ENCODE results near the gene NARF. TPM values are rescaled to one million over a fixed set of nuclear protein-coding genes. Genes with fewer than 3 reads are reported as not detected.
A peak's percentile ranks its signal among the peaks of the same experiment; 100 is the strongest.
"Not testable (repeated sequence)": the region's sequence is repeated elsewhere in the genome, so short reads cannot be mapped to it uniquely, and the experiment has no call there.

The NARF gene
- polyA plus RNA-seq (ENCODE audit: insufficient read length in 4 of 4): 10 to 100 TPM; 74.7 to 94.5 (median 81.4) TPM

GRCh38 chr17:82458179-82458884 is at the start of gene NARF:
Gene NARF (plus strand): TSS chr17:82458741. CDS start chr17:82458804, 63 bp downstream.
- peak; percentile 83 to 94 (median 92) for DNase-seq (ENCODE audit: low read depth in 4 of 4, low spot score in 2 of 4)

GRCh38 chr17:82408938-82409318 is 49.6 kb upstream of the NARF start:
- no peak for DNase-seq (ENCODE audit: low read depth in 4 of 4, low spot score in 2 of 4)

- no peak for DNase-seq (ENCODE audit: low read depth in 4 of 4, low spot score in 2 of 4)
Measured at GRCh38 chr17:82410014-82410716, 48.4 kb upstream of the NARF start.

GRCh38 chr17:82411396-82412053 is 47.0 kb upstream of the NARF start:
- no peak for DNase-seq (ENCODE audit: low read depth in 4 of 4, low spot score in 2 of 4)

- DNase-seq (ENCODE audit: low read depth in 4 of 4, low spot score in 2 of 4): not testable (repeated sequence)
Measured at GRCh38 chr17:82412081-82412480, 46.5 kb upstream of the NARF start.

GRCh38 chr17:82412535-82413520 is 45.7 kb upstream of the NARF start:
- no peak for DNase-seq (ENCODE audit: low read depth in 4 of 4, low spot score in 2 of 4)

GRCh38 chr17:82414548-82415281 is 43.8 kb upstream of the NARF start:
- DNase-seq (ENCODE audit: low read depth in 4 of 4, low spot score in 2 of 4): peak; percentile 47 to 71 (median 65)

- no peak for DNase-seq (ENCODE audit: low read depth in 4 of 4, low spot score in 2 of 4)
Measured at GRCh38 chr17:82415336-82415735, 43.2 kb upstream of the NARF start.

GRCh38 chr17:82415786-82416185 is 42.8 kb upstream of the NARF start:
- DNase-seq (ENCODE audit: low read depth in 4 of 4, low spot score in 2 of 4): no peak

- DNase-seq (ENCODE audit: low read depth in 4 of 4, low spot score in 2 of 4): no peak
Measured at GRCh38 chr17:82416264-82416663, 42.3 kb upstream of the NARF start.

GRCh38 chr17:82416771-82417170 is 41.8 kb upstream of the NARF start:
- no peak for DNase-seq (ENCODE audit: low read depth in 4 of 4, low spot score in 2 of 4)

- peak; percentile 71 to 78 (median 75) for DNase-seq (ENCODE audit: low read depth in 4 of 4, low spot score in 2 of 4)
Measured at GRCh38 chr17:82418001-82418986, 40.2 kb upstream of the NARF start, which contains the start of the genes HEXD and OGFOD3. Gene HEXD (plus strand): TSS chr17:82418347. CDS start chr17:82419800, 1,453 bp downstream. Gene OGFOD3 (minus strand): TSS chr17:82418586. CDS start chr17:82418485, 101 bp downstream.

- DNase-seq (ENCODE audit: low read depth in 4 of 4, low spot score in 2 of 4): no peak
Measured at GRCh38 chr17:82419540-82419939, 39.0 kb upstream of the NARF start.

- no peak for DNase-seq (ENCODE audit: low read depth in 4 of 4, low spot score in 2 of 4)
Measured at GRCh38 chr17:82424001-82424862, 34.3 kb upstream of the NARF start.

GRCh38 chr17:82424863-82425159 is 33.7 kb upstream of the NARF start:
- DNase-seq (ENCODE audit: low read depth in 4 of 4, low spot score in 2 of 4): no peak

- no peak for DNase-seq (ENCODE audit: low read depth in 4 of 4, low spot score in 2 of 4)
Measured at GRCh38 chr17:82428546-82428945, 30.0 kb upstream of the NARF start.

GRCh38 chr17:82429824-82430223 is 28.7 kb upstream of the NARF start:
- no peak for DNase-seq (ENCODE audit: low read depth in 4 of 4, low spot score in 2 of 4)
